Measurements from ENCODE around the gene PBX3. TPM values are rescaled to one million over a fixed set of nuclear protein-coding genes. Genes with fewer than 3 reads are reported as not detected.

The PBX3 gene
- total RNA-seq, 3 donors from 2014 or later (not counting 1 experiment from before 2014, with no cell fraction given), result 42.1 to 46.9 (median 44.6) TPM

DNA sequence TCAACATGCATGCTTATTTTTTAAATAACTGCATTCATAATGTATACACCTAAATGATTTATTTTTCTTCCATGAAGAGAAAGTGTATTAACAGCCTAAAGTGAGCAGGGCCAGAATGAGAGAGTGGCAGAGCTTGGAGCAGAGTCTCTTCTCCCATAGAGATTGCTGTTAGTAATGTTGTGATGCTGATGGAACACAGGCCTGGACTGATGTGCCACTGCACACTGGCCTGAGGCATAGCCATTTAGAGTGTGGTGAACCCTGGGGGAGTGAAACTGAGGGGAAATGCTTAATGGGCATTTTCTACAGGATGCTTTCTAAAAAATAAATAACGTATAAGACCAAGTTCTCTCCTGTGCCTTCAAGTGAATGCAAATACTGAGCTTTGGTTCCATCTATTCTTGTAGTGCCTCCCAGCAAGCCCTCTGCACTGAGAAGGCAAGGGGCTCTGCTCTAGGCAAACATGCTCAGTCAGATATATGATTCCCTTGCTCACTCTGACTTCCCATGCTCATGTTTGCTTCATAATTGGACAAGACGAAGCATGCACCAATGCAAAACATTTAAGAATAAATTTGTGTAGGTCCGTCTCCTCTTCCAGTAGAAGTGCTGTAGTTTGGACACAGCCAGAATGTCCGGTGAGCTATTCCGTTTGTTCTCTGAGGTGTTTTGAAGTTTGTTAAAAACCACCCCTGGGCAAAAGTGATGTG, 185.7 kb downstream of the PBX3 start:
- WGBS (ENCODE audit: insufficient coverage), result 93% methylated on average over 5 of the region's 5 CpGs
- no peak overlapping the region for H3K4me3 ChIP-seq (ENCODE audit: low read length)
- no peak overlapping the region for H3K27ac Mint-ChIP-seq
- no peak overlapping the region for H3K27ac ChIP-seq (ENCODE audit: low read length)
- H3K9me3 ChIP-seq (ENCODE audit: control insufficient read depth, insufficient read depth, low read length), result no peaks in the 10 kb centered on the region
- TF ChIP-seq, protein P1, sequence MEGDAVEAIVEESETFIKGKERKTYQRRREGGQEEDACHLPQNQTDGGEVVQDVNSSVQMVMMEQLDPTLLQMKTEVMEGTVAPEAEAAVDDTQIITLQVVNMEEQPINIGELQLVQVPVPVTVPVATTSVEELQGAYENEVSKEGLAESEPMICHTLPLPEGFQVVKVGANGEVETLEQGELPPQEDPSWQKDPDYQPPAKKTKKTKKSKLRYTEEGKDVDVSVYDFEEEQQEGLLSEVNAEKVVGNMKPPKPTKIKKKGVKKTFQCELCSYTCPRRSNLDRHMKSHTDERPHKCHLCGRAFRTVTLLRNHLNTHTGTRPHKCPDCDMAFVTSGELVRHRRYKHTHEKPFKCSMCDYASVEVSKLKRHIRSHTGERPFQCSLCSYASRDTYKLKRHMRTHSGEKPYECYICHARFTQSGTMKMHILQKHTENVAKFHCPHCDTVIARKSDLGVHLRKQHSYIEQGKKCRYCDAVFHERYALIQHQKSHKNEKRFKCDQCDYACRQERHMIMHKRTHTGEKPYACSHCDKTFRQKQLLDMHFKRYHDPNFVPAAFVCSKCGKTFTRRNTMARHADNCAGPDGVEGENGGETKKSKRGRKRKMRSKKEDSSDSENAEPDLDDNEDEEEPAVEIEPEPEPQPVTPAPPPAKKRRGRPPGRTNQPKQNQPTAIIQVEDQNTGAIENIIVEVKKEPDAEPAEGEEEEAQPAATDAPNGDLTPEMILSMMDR (IDR thresholded peaks at IDR 0.05), result no peak
- H3K36me3 Mint-ChIP-seq, result no peaks in the 10 kb centered on the region
- H3K4me3 Mint-ChIP-seq, result no peak overlapping the region
- H3K27me3 ChIP-seq (ENCODE audit: control insufficient read depth, insufficient read depth, low read length), result no peaks in the 10 kb centered on the region
- H3K27me3 Mint-ChIP-seq (ENCODE audit: low read depth in 2 of 2), result no peaks in the 10 kb centered on the region
- H3K4me1 Mint-ChIP-seq, result no peaks in the 10 kb centered on the region
- intact Hi-C loops (cut with micrococcal nuclease), result no loop called here
- H3K4me1 ChIP-seq (ENCODE audit: control insufficient read depth, insufficient read depth, low read length), result no peaks in the 10 kb centered on the region
- DNase-seq (no peak), ATAC-seq (no peak)
- peaks cover 13% of the 10 kb centered on the region for H3K36me3 ChIP-seq (ENCODE audit: control insufficient read depth, insufficient read depth, low read length)
- H3K9me3 Mint-ChIP-seq, result no peaks in the 10 kb centered on the region

DNA sequence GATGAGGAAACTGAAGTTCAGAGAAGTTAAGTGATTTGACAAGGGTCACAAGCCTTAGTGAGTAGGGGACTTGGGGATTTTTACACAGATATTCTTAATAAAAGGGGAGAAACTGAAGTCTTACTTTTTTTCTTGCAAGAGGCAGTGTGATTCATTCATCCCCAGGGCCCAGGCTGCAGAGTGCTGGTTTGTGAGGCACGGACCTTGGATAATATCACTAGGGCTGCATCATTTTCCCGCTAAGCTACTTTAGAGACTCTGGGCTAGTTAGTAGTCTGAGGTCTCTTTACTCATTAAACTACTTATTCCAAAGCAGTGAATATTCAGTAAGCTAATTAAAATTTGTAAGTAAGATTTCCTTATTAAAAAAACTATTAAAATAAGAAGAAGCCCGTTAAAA, 195.0 kb downstream of the PBX3 start:
- Histone ChIP-seq H3K27me3 (ENCODE audit: control insufficient read depth, insufficient read depth, low read length) (no peaks in the 10 kb centered on the region), H3K27ac (ENCODE audit: low read length) (no peak overlapping the region), H3K4me3 (ENCODE audit: low read length) (no peak overlapping the region), H3K36me3 (ENCODE audit: control insufficient read depth, insufficient read depth, low read length) (no peaks in the 10 kb centered on the region), H3K4me1 (ENCODE audit: control insufficient read depth, insufficient read depth, low read length) (no peaks in the 10 kb centered on the region), H3K9me3 (ENCODE audit: control insufficient read depth, insufficient read depth, low read length) (no peaks in the 10 kb centered on the region)
- TF ChIP-seq, protein P1 (IDR thresholded peaks at IDR 0.05), result no peak
- WGBS (ENCODE audit: insufficient coverage), result 100% methylated on average over 1 of the region's 3 CpGs
- Mint-ChIP-seq H3K4me3 (no peak overlapping the region), H3K27me3 (ENCODE audit: low read depth in 2 of 2) (no peaks in the 10 kb centered on the region), H3K4me1 (peaks cover 0 to 9% of the 10 kb centered on the region in 2 donors), H3K27ac (no peak overlapping the region), H3K9me3 (no peaks in the 10 kb centered on the region), H3K36me3 (peaks cover 26% of the 10 kb centered on the region)
- DNase-seq (no peak), ATAC-seq (no peak)
- intact Hi-C loops (cut with micrococcal nuclease), result no loop called here

DNA sequence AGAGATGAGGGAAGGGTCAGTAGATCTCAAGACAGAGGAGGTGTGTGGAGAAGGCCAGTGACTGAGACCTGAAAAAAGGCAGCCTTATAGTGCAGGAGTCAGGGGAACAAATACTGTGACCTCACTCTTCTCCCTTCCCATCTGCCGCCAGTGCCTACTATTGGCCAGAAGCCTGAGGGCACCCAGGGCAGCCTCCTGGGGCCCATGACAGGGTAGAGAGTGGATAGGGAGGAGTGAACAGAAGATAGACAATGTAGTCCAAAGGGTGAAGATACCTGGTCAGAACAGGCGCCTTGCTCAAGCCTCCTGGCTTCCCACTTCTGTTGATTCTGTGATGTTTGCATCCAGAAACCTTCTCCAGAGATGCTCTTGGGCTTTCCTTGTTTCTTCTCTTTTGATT, 196.7 kb downstream of the PBX3 start:
- Mint-ChIP-seq H3K4me3 (no peak overlapping the region), H3K9me3 (no peaks in the 10 kb centered on the region), H3K27ac (no peak overlapping the region), H3K36me3 (peaks cover 26% of the 10 kb centered on the region), H3K27me3 (ENCODE audit: low read depth in 2 of 2) (no peaks in the 10 kb centered on the region), H3K4me1 (peaks cover 0 to 9% of the 10 kb centered on the region in 2 donors)
- WGBS (ENCODE audit: insufficient coverage), result 100% methylated on average over 1 of the region's 2 CpGs
- intact Hi-C loops (cut with micrococcal nuclease), result no loop called here
- H3K36me3 ChIP-seq (ENCODE audit: control insufficient read depth, insufficient read depth, low read length), result no peaks in the 10 kb centered on the region
- TF ChIP-seq, protein P1 (IDR thresholded peaks at IDR 0.05), result no peak
- DNase-seq (no peak), ATAC-seq (no peak)
- no peak overlapping the region for H3K4me3 ChIP-seq (ENCODE audit: low read length)
- H3K4me1 ChIP-seq (ENCODE audit: control insufficient read depth, insufficient read depth, low read length), result no peaks in the 10 kb centered on the region
- H3K27me3 ChIP-seq (ENCODE audit: control insufficient read depth, insufficient read depth, low read length), result no peaks in the 10 kb centered on the region
- no peaks in the 10 kb centered on the region for H3K9me3 ChIP-seq (ENCODE audit: control insufficient read depth, insufficient read depth, low read length)
- no peak overlapping the region for H3K27ac ChIP-seq (ENCODE audit: low read length)

DNA sequence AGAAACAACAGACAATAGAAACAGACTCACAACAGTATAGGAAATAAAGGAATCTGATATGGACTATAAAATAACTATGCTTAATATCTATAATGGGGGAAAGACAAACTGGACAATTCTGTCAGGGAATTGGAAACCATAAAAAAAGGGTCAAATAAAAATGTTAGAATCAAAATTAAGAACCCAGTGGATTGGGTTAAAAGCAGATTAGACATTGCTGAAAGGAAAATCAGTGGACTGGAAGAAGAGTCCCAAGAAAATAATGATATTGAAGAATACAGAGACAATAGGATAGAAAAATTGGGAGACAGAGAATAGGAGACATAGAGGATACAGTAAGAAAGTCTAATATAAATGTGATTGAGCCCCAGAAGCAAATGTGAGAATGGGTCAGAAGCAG, 199.2 kb downstream of the PBX3 start:
- no peaks in the 10 kb centered on the region for H3K9me3 Mint-ChIP-seq
- peaks cover 21% of the 10 kb centered on the region for H3K36me3 Mint-ChIP-seq
- intact Hi-C loops (cut with micrococcal nuclease), result no loop called here
- TF ChIP-seq, protein P1 (IDR thresholded peaks at IDR 0.05), result no peak
- H3K4me3 ChIP-seq (ENCODE audit: low read length), result no peak overlapping the region
- ATAC-seq, result no peak
- H3K27ac Mint-ChIP-seq, result no peak overlapping the region
- H3K27me3 ChIP-seq (ENCODE audit: control insufficient read depth, insufficient read depth, low read length), result no peaks in the 10 kb centered on the region
- no peaks in the 10 kb centered on the region for H3K4me1 ChIP-seq (ENCODE audit: control insufficient read depth, insufficient read depth, low read length)
- no peak overlapping the region for H3K27ac ChIP-seq (ENCODE audit: low read length)
- no peak for DNase-seq
- no peaks in the 10 kb centered on the region for H3K27me3 Mint-ChIP-seq (ENCODE audit: low read depth in 2 of 2)
- H3K4me1 Mint-ChIP-seq, result peaks cover 0 to 1% of the 10 kb centered on the region in 2 donors
- H3K4me3 Mint-ChIP-seq, result no peak overlapping the region
- no peaks in the 10 kb centered on the region for H3K9me3 ChIP-seq (ENCODE audit: control insufficient read depth, insufficient read depth, low read length)
- H3K36me3 ChIP-seq (ENCODE audit: control insufficient read depth, insufficient read depth, low read length), result no peaks in the 10 kb centered on the region

Data from natural killer cell (primary cell).